Parathyroid adenoma (tissue), 2 donors: ENCODE results near the gene GOLGA6A.
"Not testable (repeated sequence)": the region's sequence is repeated elsewhere in the genome, so short reads cannot be mapped to it uniquely, and the experiment has no call there.

Experiments used
- H2AFZ ChIP-seq: fragments of 300-600 bp; sonication (generic); one replicate; pipeline ENCODE4 v1.7.0; 2017; ENCODE audit warnings: antibody characterized with exemption, mild to moderate bottlenecking
- H3K27ac ChIP-seq: fragments of 300-600 bp; sonication (generic); one replicate; pipeline ENCODE4 v1.7.0; 2017
- H3K27me3 ChIP-seq: fragments of 300-600 bp; sonication (generic); one replicate; pipeline ENCODE4 v1.7.0; 2017; ENCODE audit warnings: low read length; ENCODE audit not compliant: control insufficient read depth, insufficient read depth
- H3K36me3 ChIP-seq: fragments of 300-600 bp; sonication (generic); one replicate; pipeline ENCODE4 v1.7.0; 2017; ENCODE audit warnings: low read length; ENCODE audit not compliant: control insufficient read depth, insufficient read depth
- H3K4me1 ChIP-seq: fragments of 300-600 bp; sonication (generic); one replicate; pipeline ENCODE4 v1.7.0; 2017; ENCODE audit warnings: control low read depth
- H3K4me2 ChIP-seq: fragments of 300-600 bp; sonication (generic); one replicate; pipeline ENCODE4 v1.7.0; 2017; ENCODE audit warnings: low read length
- H3K4me3 ChIP-seq: fragments of 300-600 bp; sonication (generic); one replicate; pipeline ENCODE4 v1.7.0; 2017; ENCODE audit warnings: low read depth, low read length
- H3K79me2 ChIP-seq: fragments of 300-600 bp; sonication (generic); one replicate; pipeline ENCODE4 v1.7.0; 2017; ENCODE audit warnings: control low read depth
- H3K9ac ChIP-seq: fragments of 300-600 bp; sonication (generic); one replicate; pipeline ENCODE4 v1.7.0; 2017; ENCODE audit warnings: mild to moderate bottlenecking
- H3K9me3 ChIP-seq: fragments of 300-600 bp; sonication (generic); one replicate; pipeline ENCODE4 v1.7.0; 2017; ENCODE audit warnings: low read length; ENCODE audit not compliant: control insufficient read depth
- TF ChIP-seq, protein P1 (sequence below): fragments of 300-600 bp; sonication (generic); IDR thresholded peaks from one replicate; pipeline ENCODE4 v1.7.0; 2017; ENCODE audit warnings: antibody characterized with exemption, mild to moderate bottlenecking
- donor health status: primary hyperparathyroidism.

GOLGA6A gene

DNA sequence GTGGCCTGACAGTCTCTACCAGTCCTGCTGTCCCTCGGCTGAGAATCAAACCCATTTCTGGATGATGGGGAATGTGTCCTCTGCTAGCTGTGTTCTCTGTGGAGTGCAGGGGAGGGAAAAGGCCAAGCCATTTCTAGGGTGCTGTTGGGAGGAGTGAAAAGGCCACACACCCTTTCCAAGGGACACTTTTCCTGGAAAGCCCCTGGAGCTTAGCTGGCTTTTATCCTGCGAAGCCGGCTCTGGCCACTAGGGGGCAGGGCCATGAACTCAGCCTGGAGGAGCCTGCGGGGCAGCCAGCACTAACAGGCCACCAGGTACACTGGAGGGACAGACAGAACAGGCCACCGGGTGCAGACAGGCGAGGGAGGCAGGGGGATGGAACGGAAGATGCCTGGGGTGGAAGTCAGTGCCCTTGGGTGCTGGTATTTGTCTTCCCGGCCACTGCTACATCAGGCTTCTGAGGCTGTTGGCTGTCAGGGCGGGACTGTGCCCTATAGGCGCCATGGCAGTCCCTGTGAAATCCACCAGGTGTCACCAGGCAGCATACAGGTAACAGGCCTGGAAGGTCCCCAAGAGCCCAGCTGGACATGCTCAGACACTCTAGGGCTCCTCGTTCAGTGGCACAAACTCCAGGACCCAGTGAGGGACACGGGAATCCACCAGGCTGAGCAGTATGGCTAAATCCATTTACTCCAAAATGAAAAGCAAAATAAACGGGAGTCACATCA is 16.5 kb downstream of the GOLGA6A start:
- not testable (repeated sequence) for H3K4me1 ChIP-seq, H3K4me2 ChIP-seq, H3K4me3 ChIP-seq, H3K27ac ChIP-seq, H3K27me3 ChIP-seq, H3K79me2 ChIP-seq, H3K9me3 ChIP-seq, H3K36me3 ChIP-seq, H2AFZ ChIP-seq, H3K9ac ChIP-seq
- TF ChIP-seq, protein P1, sequence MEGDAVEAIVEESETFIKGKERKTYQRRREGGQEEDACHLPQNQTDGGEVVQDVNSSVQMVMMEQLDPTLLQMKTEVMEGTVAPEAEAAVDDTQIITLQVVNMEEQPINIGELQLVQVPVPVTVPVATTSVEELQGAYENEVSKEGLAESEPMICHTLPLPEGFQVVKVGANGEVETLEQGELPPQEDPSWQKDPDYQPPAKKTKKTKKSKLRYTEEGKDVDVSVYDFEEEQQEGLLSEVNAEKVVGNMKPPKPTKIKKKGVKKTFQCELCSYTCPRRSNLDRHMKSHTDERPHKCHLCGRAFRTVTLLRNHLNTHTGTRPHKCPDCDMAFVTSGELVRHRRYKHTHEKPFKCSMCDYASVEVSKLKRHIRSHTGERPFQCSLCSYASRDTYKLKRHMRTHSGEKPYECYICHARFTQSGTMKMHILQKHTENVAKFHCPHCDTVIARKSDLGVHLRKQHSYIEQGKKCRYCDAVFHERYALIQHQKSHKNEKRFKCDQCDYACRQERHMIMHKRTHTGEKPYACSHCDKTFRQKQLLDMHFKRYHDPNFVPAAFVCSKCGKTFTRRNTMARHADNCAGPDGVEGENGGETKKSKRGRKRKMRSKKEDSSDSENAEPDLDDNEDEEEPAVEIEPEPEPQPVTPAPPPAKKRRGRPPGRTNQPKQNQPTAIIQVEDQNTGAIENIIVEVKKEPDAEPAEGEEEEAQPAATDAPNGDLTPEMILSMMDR: peak; percentile 49

DNA sequence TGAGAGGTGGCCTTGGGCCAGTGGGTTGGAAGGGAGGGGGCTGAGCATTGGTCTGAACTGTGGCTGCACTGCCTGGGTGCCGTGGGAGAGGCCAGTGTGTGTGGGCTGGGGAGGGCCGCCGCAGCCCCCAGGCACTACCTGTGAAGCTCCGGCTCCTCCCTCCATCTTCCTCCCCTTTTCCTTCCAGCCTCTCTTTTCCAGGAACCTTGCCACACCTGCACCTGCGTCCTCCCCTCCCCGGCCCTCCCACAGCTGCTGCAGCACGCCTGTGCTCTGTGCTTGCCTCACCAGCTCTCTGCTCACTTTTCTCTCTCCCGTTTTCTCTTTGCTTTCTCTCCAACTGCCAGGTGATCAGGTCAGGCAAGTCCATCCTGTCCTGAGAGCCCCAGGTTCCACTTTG is 17.5 kb downstream of the GOLGA6A start:
- not testable (repeated sequence) for H3K4me3 ChIP-seq, H3K9ac ChIP-seq, H3K27me3 ChIP-seq, H3K79me2 ChIP-seq, H3K9me3 ChIP-seq, H3K36me3 ChIP-seq, H3K4me2 ChIP-seq, H3K4me1 ChIP-seq, H3K27ac ChIP-seq, H2AFZ ChIP-seq

DNA sequence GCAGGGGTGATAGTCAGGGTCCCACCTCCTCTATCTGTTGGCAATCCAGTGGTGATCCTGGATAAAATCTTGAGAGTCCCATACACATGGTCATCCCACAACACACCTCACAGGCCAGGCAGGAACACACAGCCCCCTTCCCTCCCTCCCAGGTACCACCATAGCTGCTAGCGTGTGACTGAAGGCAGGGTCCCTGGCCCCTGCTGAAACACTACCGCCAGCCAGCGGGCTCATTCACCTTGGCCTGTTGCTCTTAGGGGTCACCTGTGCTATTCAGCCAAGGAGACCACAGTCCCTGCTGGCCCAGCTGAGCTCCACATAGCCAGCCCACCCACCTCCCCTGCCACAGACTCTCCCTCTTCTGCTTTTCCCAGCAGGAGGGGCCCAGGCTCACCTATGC is 18.2 kb downstream of the GOLGA6A start:
- H3K27ac ChIP-seq, H3K4me1 ChIP-seq, H3K4me3 ChIP-seq, H3K9me3 ChIP-seq, H3K4me2 ChIP-seq, H3K79me2 ChIP-seq, H3K9ac ChIP-seq, H2AFZ ChIP-seq, H3K27me3 ChIP-seq, H3K36me3 ChIP-seq: not testable (repeated sequence)

DNA sequence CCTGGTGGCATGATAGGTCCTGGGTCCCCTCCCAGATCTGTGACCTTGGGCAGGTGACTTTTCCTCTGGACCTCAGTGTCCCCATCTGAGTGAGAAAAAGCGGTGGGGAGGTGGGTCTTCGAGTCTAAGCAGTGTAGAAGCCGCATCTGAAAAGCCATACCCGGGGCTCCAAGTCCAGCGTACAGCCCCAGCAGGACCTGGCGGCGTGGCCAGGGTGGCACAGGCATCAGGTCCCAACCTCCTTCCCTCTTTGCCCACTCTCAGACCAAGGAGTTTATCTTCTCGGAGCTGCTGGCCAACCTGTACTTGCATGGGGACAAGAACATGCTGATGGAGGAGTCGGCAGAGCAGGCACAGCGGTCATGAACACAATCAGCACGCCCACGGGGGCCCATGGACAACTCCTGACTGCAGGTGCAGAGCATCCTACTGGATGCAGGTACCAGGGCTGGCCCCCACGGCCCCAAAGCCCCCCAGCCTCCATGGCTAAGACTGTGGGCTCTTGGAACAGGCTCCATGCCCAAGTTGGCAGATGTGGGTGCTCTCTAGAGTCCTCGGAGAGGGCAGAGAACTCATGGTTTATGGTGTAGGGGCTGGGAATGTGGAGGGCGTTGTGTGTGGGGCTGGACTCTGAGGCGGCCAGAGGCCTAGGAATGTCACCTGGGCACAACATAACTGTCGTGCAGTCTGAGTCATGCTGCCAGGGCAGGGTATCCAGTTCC is 18.8 kb downstream of the GOLGA6A start:
- H3K27ac ChIP-seq, H3K9me3 ChIP-seq: not testable (repeated sequence)

DNA sequence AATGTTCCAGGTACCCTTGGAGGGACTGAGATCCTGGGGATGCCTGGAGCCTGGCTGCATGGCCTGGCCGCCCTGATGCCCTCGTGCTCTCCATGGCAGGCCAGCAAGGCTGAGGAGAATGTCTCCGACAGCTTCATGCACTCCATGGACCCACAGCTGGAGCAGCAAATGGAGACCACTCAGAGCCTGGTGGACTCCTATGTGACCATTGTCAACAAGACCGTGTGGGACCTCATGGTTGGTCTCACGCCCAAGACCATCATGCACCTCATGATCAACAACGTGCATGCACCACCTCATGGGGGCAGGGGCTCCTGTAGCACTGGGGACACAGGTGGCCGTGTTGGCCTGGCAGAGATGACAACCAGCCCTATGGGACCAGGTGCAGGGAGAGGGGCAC is 19.7 kb downstream of the GOLGA6A start:
- Histone ChIP-seq H3K4me2 (no peak overlapping the region), H3K4me1 (no peaks in the 10 kb centered on the region), H3K27ac (no peak overlapping the region), H3K27me3 (no peaks in the 10 kb centered on the region), H3K9me3 (no peaks in the 10 kb centered on the region), H3K4me3 (no peak overlapping the region), H3K36me3 (no peaks in the 10 kb centered on the region), H2AFZ (no peak overlapping the region), H3K79me2 (no peaks in the 10 kb centered on the region), H3K9ac (no peak overlapping the region)
- TF ChIP-seq, protein P1: no peak

More for the DNA sequence above, 18.8 kb downstream of the GOLGA6A start:
- not testable (repeated sequence) for H3K27me3 ChIP-seq, H3K9ac ChIP-seq, H3K79me2 ChIP-seq, H3K36me3 ChIP-seq, H3K4me3 ChIP-seq, H2AFZ ChIP-seq, H3K4me2 ChIP-seq, H3K4me1 ChIP-seq

DNA sequence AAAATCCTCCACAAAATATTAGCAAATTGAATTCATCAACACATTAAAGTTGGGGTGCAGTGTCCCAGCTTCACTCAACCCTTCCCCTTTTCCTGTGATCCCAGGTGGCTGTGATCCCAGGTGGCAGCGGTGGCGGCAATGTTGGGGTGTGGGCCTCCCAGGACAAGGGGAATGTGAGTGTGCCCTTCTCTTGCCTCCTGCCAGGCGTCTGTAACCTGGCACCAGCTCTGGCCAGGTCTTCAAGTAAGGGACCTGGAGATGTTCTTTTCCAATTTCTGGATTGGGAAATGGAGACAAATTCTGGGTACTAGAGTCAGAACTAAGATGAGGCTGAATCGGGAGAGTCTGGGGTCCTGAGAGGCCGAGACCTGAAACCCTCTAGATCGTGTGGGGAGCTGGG is 20.1 kb downstream of the GOLGA6A start:
- Histone ChIP-seq H2AFZ (no peak overlapping the region), H3K36me3 (no peaks in the 10 kb centered on the region), H3K4me3 (no peak overlapping the region), H3K9me3 (no peaks in the 10 kb centered on the region), H3K9ac (no peak overlapping the region), H3K27me3 (no peaks in the 10 kb centered on the region), H3K4me2 (no peak overlapping the region), H3K4me1 (no peaks in the 10 kb centered on the region), H3K79me2 (no peaks in the 10 kb centered on the region), H3K27ac (no peak overlapping the region)
- TF ChIP-seq, protein P1: no peak
